Fibroblast of gingiva (primary cell): Measurements from ENCODE around the gene PTPRD.
"Not testable (repeated sequence)": the region's sequence is repeated elsewhere in the genome, so short reads cannot be mapped to it uniquely, and the experiment has no call there.

Experiments
- DNase-seq: peaks from one replicate; pipeline ENCODE4 v3.0.0-alpha.2; 2011; ENCODE audit warnings: low read depth

The PTPRD gene

GRCh38 chr9:10479172-10479571 is 133.6 kb downstream of the PTPRD start:
- no peak for DNase-seq

DNA sequence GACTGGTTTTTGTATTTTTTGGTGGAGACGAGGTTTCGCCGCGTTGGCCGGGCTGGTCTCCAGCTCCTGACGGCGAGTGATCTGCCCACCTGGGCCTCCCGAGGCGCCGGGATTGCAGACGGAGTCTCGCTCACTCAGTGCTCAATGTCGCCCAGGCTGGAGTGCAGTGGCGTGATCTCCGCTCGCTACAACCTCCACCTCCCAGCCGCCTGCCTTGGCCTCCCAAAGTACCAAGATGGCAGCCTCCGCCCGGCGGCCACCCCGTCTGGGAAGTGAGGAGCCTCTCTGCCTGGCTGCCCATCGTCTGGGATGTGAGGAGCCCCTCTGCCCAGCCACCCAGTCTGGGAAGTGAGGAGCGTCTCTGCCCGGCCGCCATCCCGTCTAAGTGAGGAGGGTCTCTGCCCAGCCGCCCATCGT is 163.6 kb downstream of the PTPRD start:
- not testable (repeated sequence) for DNase-seq

DNA sequence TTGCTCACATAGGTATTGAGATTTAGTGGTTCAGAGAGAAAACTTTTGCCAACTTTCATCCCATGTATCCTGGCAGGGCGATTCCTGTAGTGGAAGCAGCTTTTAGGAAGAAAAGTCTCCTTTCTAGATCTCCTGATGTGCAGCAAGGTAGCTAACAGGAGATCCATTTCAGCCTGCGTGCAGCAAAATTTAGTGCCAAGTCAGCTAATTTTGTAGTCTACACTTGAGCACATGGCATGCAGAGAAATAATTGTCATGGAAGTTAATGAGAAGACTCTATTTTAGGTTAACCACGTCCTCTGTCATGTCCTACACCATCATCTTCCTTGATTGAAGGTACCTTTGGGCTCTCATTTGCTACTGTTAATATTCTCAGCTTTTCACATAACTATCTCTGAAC is 165.8 kb downstream of the PTPRD start:
- no peak for DNase-seq

GRCh38 chr9:10443868-10444204 is 169.0 kb downstream of the PTPRD start:
- no peak for DNase-seq

- DNase-seq = no peak
These were observed 169.5 kb downstream of the PTPRD start for GRCh38 chr9:10443181-10443867.

DNA sequence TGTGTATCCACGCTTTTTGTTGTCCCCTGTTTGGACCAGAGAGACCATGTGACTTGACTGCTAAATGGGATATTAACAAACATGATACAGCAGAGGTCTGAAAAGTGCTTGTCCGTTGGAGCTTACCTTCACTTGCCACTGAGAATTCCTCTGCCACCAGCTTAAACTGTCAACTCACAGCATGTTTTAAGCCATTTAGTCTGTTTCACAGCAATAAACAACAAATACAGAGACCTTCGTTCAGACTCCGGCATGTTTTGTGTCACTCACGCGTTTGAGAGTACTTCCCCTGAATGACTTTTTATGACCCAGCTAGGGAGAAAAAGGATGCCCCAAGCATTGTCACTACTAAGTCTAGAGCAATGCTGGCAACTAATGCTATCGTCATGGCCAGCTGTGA is 173.8 kb downstream of the PTPRD start:
- no peak for DNase-seq

DNA sequence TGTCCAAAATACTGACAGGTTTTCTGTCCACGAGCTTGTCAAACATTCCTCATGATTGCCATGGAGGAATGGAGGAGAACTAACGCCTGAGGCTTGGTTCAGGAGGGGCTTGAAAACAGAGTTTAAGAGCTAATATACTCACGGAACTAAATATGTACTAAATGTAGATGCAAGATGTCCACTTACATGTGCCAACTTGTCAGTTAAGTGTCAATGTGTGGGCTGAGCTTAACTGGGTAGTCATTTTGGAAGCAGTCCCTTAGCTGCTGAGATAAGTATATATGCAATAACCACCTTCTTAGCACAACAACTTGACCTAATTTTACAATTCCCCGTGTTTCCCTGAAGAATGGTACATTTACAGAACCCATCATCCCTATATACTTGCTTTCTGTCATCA is 176.0 kb downstream of the PTPRD start:
- DNase-seq = no peak

DNA sequence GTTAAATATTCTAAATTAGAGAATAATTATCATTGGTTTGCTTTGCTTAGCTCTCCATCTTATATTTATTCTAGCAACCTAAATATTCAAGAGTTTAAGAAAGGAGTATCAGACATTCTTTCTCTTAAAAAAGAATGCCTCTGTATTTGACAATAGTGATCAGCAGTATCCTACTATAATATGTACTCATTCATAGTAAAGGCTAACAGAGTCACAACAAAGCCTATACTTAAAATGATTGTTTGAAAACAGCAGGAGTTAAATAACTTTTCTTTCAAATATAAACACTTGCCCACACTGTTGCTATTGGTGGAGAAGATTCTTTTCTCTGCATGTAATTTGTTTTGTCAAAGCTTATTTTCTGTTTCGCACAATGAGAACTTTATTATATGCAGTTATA is 178.4 kb downstream of the PTPRD start:
- no peak for DNase-seq

GRCh38 chr9:10411272-10411671 is 201.5 kb downstream of the PTPRD start:
- DNase-seq = no peak

DNA sequence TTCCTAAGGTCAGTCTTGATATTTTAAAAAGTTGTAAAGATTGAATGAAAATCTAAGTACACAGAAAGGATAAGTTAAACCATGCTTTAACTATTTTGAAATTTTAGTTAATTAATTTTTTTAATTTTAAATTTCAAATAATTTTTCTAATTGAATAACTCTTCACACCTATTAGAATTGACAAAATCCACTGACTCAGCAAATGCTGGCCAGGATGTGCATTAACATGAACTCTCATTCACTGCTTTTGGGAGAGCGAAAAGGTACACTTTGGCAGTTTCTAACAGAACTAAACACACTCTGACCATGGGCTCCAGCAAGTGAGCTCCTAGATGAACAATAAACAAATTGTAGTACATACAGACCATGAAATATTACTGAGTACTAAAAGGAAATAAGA is 209.5 kb downstream of the PTPRD start:
- DNase-seq = no peak

DNA sequence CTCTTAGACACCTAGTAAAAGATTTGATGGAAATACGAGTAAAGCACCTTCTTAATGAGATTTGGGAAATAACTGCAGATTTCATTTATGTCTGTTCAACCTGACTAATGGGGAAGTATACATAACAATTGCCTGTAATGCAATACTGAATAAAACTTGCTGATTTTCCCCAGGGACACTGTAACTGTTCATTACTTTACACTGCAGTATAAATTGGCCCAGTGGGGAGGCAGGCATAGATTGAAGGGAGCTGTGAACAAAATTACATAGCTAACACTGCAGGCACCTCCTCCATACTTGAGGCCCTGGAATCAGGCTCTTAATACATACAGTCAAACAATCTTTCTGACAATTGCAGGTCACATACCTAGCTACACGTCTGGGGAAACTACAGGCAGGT is 216.2 kb downstream of the PTPRD start:
- no peak for DNase-seq

GRCh38 chr9:10387282-10387681 is 225.5 kb downstream of the PTPRD start:
- DNase-seq = no peak

DNA sequence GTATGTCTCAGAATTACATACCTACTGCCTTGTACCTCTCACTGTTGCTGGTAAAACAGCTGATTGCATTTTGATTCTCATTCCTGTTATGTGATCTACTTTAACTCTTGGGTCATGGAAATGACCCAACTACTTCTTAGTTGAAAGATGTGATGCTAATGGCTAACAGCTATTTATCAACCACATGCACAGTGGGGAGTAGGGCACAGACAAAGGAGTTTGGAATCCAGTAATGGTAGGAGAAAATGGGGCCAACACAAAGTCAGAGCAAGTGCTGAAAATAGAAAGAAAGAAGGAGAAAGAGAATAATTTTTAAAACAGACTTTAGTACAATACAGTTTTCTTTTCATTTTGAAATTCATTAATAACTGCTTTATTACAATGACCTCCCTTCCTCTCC is 241.0 kb downstream of the PTPRD start:
- DNase-seq = no peak

DNA sequence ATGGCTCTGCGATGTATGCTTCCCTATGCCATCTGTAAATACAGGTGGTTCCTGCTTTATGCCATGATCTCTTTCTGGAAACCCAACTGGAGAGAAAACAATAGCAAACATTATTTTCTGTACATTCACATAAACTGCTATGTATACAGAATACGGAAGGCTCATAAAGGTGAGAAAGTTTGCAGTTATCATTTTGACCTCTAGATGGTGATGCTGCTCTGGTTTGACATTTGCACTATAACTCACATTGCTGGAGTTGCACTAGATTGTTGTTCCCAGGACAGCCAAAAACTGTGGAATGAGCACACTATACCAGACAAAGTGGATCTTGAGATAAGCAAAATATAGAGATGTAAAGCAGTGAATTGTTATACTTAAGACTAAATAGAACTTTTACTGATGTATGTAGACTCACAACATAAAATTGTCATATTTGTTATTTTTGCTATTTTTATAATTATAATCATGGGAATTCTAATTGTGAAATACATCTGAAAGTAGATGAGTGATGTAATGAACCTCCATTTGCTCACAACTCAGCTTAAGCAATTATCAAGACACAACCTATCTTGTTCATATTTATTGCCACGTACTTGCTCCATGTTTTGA is 246.5 kb downstream of the PTPRD start:
- DNase-seq = no peak

GRCh38 chr9:10354591-10354990 is 258.2 kb downstream of the PTPRD start:
- DNase-seq = no peak

DNA sequence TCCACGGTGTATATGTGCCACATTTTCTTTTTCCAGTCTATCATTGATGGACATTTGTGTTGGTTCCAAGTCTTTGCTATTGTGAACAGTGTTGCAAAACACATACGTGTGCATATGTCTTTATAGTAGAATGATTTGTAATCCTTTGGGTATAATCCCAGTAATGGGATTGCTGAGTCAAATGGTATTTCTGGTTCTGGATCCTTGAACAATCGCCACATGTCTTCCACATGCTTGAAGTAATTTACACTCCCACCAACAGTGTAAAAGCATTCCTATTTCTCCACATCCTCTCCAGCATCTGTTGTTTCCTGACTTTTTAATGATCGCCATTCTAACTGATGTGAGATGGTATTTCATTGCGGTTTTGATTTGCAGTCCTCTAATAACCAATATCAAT is 267.2 kb downstream of the PTPRD start:
- not testable (repeated sequence) for DNase-seq

GRCh38 chr9:10341057-10341456 is 271.7 kb downstream of the PTPRD start:
- DNase-seq = no peak

GRCh38 chr9:10339152-10339551 is 273.6 kb downstream of the PTPRD start:
- DNase-seq = no peak

- no peak for DNase-seq
These were observed 281.6 kb downstream of the PTPRD start for GRCh38 chr9:10331157-10331556.

DNA sequence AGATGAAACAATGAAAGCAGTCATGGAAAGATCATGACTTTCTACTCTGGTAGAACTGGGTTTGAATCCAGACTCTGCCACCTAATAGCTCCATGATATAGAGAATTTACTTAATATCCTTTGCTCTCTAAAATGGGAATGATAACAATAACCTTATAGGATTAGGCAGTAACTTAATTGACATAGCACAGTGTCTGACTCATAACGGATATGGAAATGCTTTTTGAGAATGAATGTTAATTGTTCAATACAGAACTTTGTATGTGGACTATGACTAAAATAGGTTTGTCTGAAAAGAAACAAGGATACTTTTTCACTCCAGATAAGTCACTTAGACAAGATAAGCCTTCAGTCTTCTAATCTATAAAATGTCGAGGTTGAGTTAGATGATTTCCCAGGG is 330.7 kb downstream of the PTPRD start:
- DNase-seq = no peak

DNA sequence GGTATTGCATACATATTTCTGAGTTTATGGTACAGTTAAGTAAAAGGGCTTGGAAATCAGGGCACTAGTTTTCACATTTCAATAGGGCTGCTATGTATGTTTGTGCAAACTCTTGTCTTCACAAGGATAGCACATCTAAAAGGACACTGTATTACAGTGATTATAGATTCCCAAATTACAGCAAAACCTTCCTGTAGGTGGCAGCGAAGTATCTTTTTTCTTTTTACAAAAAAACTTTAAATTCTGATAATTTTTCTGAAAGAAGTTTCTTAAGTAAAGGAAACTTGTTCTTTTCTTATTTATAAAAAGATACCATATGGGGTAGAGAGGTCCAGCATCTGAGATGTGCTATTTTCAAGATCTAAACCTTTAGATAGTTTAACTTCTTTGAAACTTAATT is 337.8 kb downstream of the PTPRD start:
- DNase-seq = no peak

DNA sequence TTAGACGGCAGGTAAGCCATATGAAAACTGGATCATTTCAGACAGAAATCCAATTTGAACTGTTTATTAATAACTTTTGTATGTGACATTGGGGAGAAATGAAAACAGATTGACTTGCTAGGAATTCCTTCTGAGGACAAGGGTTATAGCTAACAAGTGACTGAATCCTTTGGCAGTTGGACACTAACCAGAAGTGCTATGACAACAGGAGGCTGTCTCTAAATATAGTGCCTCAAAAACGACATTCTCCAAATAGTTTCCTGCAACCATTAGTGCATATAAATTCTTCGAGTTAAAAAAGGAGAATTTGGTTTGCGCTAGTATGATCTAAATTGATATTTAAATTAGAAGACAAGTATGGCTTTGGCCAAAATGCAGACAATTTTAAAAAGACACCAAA is 338.6 kb downstream of the PTPRD start:
- DNase-seq = no peak

GRCh38 chr9:10272830-10273229 is 340.0 kb downstream of the PTPRD start:
- no peak for DNase-seq
